Brain microvascular endothelial cell (primary cell): ENCODE measurements around the gene CLCNKA.

Source experiments
- DNase-seq: peaks from one replicate; pipeline ENCODE4 v3.0.0-alpha.2; 2020
- H3K27ac ChIP-seq: fragments of 250-450 bp; sonication (Bioruptor Pico); 2 replicates; pipeline ENCODE4 v1.5.1; 2020; ENCODE audit warnings: mild to moderate bottlenecking, moderate library complexity
- H3K27me3 ChIP-seq: fragments of 250-450 bp; sonication (Bioruptor Pico); replicated peaks from 2 replicates; pipeline ENCODE4 v1.5.1; 2020; ENCODE audit warnings: mild to moderate bottlenecking
- H3K36me3 ChIP-seq: fragments of 250-450 bp; sonication (Bioruptor Pico); replicated peaks from 2 replicates; pipeline ENCODE4 v1.5.1; 2020; ENCODE audit warnings: mild to moderate bottlenecking
- H3K4me3 ChIP-seq: 2 replicates; pipeline ENCODE4 v1.5.1; 2011; ENCODE audit warnings: low read depth, mild to moderate bottlenecking, control low read depth, low read length, moderate library complexity
- CTCF ChIP-seq: IDR thresholded peaks from 2 replicates; pipeline ENCODE4 v1.5.1; 2011; ENCODE audit warnings: low read depth, mild to moderate bottlenecking, moderate library complexity, low read length, control low read depth, inconsistent platforms; ENCODE audit errors: missing control alignments
- in situ Hi-C: cut with HindIII; loops from 2 replicates; pipeline ENCODE4 v1.10.0; 2017; ENCODE audit warnings: low sequenced_read_pairs, low pct_ligation_motif_present

Gene CLCNKA

GRCh38 chr1:16080422-16081150 lies 58.8 kb downstream of the CLCNKA start:
- H3K36me3 ChIP-seq = no peaks in the 10 kb centered on the region
- no peak for DNase-seq
- no peak for TF ChIP-seq CTCF
- in situ Hi-C loops = no loop called here
- H3K4me3 ChIP-seq = no peak overlapping the region
- no peaks in the 10 kb centered on the region for H3K27me3 ChIP-seq
- no peak overlapping the region for H3K27ac ChIP-seq

GRCh38 chr1:16081636-16082035 lies 59.8 kb downstream of the CLCNKA start:
- no peaks in the 10 kb centered on the region for H3K36me3 ChIP-seq
- no peaks in the 10 kb centered on the region for H3K27me3 ChIP-seq
- no peak overlapping the region for H3K27ac ChIP-seq
- in situ Hi-C loops = no loop called here
- TF ChIP-seq CTCF = no peak
- DNase-seq = no peak
- H3K4me3 ChIP-seq = no peak overlapping the region

- Histone ChIP-seq H3K36me3 (no peaks in the 10 kb centered on the region), H3K4me3 (no peak overlapping the region), H3K27me3 (no peaks in the 10 kb centered on the region), H3K27ac (no peak overlapping the region)
- in situ Hi-C loops = no loop called here
- TF ChIP-seq CTCF = peak; percentile 98
- peak; percentile 53 for DNase-seq
Observed at GRCh38 chr1:16082283-16083038, 60.6 kb downstream of the CLCNKA start.

- no peak overlapping the region for H3K27ac ChIP-seq
Observed at GRCh38 chr1:16083486-16083885, 61.6 kb downstream of the CLCNKA start.

More at GRCh38 chr1:16083486-16083885, 61.6 kb downstream of the CLCNKA start:
- no peak for DNase-seq
- H3K4me3 ChIP-seq = no peak overlapping the region
- H3K36me3 ChIP-seq = no peaks in the 10 kb centered on the region
- TF ChIP-seq CTCF = no peak
- H3K27me3 ChIP-seq = no peaks in the 10 kb centered on the region
- in situ Hi-C loops = no loop called here
